Activated CD8-positive, alpha-beta T cell treated with anti-CD3 and anti-CD28 coated beads, Interleukin-2, amount 10 ng/mL, durations not matched to agents 7 days and 5 days (primary cell): Measurements from ENCODE around the gene LTBR. TPM values are rescaled to one million over a fixed set of nuclear protein-coding genes. Genes with fewer than 3 reads are reported as not detected.

Experiments
- ATAC-seq: fragments of 150-1000 bp; cut with Tn5 transposase; one replicate; pipeline ENCODE4 v1.10.0; 2021; ENCODE audit warnings: moderate library complexity
- CTCF ChIA-PET: fragments of 350-600 bp; sonication (Branson Sonifier 250); formaldehyde crosslinking; loops from one replicate; lab custom pipeline; 2021; ENCODE audit warnings: antibody characterized with exemption; lab: Charles Lee
- POLR2A ChIA-PET: fragments of 350-600 bp; sonication (Branson Sonifier 250); formaldehyde crosslinking; loops from one replicate; lab custom pipeline; 2021; ENCODE audit warnings: antibody characterized with exemption; lab: Charles Lee
- DNase-seq: peaks from one replicate; pipeline ENCODE4 v3.0.0-alpha.2; 2020
- H3K27ac Mint-ChIP-seq: one replicate; pipeline ENCODE4 v1.8.0; 2021; ENCODE audit warnings: mild to moderate bottlenecking, mixed read lengths
- H3K27me3 Mint-ChIP-seq: one replicate; pipeline ENCODE4 v1.8.0; 2021; ENCODE audit warnings: low read depth, mixed read lengths
- H3K36me3 Mint-ChIP-seq: one replicate; pipeline ENCODE4 v1.8.0; 2021; ENCODE audit warnings: low read depth, mixed read lengths
- H3K4me1 Mint-ChIP-seq: one replicate; pipeline ENCODE4 v1.8.0; 2021; ENCODE audit warnings: low read depth, mixed read lengths
- H3K4me3 Mint-ChIP-seq: one replicate; pipeline ENCODE4 v1.8.0; 2021; ENCODE audit warnings: mild to moderate bottlenecking, mixed read lengths
- H3K9me3 Mint-ChIP-seq: one replicate; pipeline ENCODE4 v1.8.0; 2022; ENCODE audit warnings: mixed read lengths; ENCODE audit not compliant: insufficient read depth
- total RNA-seq, 2 experiments: library from RNA; stranded (reverse); gene quantifications; one replicate each; pipeline ENCODE4 v1.2.3, GENCODE V29; 2021

Gene LTBR
- total RNA-seq, 2 experiments from 2014 or later: 0.34 TPM; not detected in 1

DNA sequence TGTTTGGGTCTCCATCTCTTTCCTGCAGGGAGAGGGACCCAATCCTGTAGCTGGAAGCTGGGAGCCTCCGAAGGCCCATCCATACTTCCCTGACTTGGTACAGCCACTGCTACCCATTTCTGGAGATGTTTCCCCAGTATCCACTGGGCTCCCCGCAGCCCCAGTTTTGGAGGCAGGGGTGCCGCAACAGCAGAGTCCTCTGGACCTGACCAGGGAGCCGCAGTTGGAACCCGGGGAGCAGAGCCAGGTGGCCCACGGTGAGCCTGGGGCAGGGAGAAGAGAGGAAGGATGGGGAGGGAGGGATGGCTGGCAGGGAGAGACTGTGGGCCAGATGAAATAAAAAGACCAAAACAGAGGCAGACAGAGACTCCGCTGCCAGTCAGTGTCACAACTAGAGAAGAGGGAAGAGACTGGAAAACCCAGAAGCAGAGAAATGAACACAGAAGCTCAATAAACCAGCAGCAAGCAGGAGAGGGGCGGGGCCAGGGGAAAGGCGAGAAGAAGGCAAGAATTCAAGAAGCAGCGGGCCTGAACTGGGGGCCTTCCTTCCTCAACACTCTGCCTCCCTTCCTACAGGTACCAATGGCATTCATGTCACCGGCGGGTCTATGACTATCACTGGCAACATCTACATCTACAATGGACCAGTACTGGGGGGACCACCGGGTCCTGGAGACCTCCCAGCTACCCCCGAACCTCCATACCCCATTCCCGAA is 6.3 kb downstream of the LTBR start:
- Mint-ChIP-seq H3K36me3 (no peaks in the 10 kb centered on the region), H3K27ac (no peak overlapping the region), H3K9me3 (no peaks in the 10 kb centered on the region), H3K4me3 (no peak overlapping the region), H3K27me3 (peaks cover 6% of the 10 kb centered on the region), H3K4me1 (no peaks in the 10 kb centered on the region)
- POLR2A ChIA-PET: no interaction called here
- ATAC-seq (no peak), DNase-seq (no peak)
- CTCF ChIA-PET: interaction anchor here (1.4 kb wide), 1 partner anchor 67 kb away, joined by 3 read pairs; no protein-coding TSS in a partner anchor

DNA sequence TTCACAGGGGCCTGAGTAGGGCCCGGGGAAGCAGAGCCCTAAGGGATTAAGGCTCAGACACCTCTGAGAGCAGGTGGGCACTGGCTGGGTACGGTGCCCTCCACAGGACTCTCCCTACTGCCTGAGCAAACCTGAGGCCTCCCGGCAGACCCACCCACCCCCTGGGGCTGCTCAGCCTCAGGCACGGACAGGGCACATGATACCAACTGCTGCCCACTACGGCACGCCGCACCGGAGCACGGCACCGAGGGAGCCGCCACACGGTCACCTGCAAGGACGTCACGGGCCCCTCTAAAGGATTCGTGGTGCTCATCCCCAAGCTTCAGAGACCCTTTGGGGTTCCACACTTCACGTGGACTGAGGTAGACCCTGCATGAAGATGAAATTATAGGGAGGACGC is 7.1 kb downstream of the LTBR start:
- DNase-seq (no peak), ATAC-seq (no peak)
- CTCF ChIA-PET: no interaction called here
- Mint-ChIP-seq H3K4me3 (no peak overlapping the region), H3K4me1 (no peaks in the 10 kb centered on the region), H3K27me3 (peaks cover 8% of the 10 kb centered on the region), H3K27ac (no peak overlapping the region), H3K36me3 (no peaks in the 10 kb centered on the region), H3K9me3 (no peaks in the 10 kb centered on the region)
- POLR2A ChIA-PET: no interaction called here

GRCh38 chr12:6392504-6392903 is 8.5 kb downstream of the LTBR start:
- CTCF ChIA-PET: interaction anchor here (1.0 to 1.6 kb wide), 3 partner anchors 14 to 70 kb away, joined by 3 to 4 read pairs (median 3); no protein-coding TSS in a partner anchor
- POLR2A ChIA-PET: no interaction called here
- H3K36me3 Mint-ChIP-seq: no peaks in the 10 kb centered on the region
- no peak overlapping the region for H3K27ac Mint-ChIP-seq
- peaks cover 13% of the 10 kb centered on the region for H3K27me3 Mint-ChIP-seq
- H3K9me3 Mint-ChIP-seq: no peaks in the 10 kb centered on the region
- no peaks in the 10 kb centered on the region for H3K4me1 Mint-ChIP-seq
- ATAC-seq (no peak), DNase-seq (no peak)
- no peak overlapping the region for H3K4me3 Mint-ChIP-seq

DNA sequence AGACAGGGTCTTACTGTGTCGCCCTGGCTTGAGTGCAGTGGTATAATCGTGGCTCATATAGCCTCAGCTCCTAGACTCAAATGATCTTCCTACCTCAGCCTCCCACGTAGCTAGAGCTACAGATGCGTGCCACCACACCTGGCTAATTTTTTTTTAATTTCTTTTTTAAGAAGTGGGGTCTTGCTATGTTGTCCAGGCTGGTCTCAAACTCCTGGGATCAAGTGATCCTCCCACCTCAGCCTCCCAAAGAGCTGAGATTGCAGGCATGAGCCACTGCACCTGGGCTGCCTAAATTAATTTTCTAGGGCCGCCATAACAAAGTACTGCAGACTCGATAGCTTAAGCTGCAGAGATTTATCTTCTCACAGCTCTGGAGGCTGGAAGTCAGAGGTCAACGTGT is 9.1 kb downstream of the LTBR start:
- peaks cover 9% of the 10 kb centered on the region for H3K27me3 Mint-ChIP-seq
- POLR2A ChIA-PET: no interaction called here
- CTCF ChIA-PET: interaction anchor here (1.0 to 1.6 kb wide), 5 partner anchors 11 to 70 kb away, joined by 3 to 4 read pairs (median 3); no protein-coding TSS in a partner anchor
- H3K4me3 Mint-ChIP-seq: no peak overlapping the region
- ATAC-seq: no peak
- no peak for DNase-seq
- H3K4me1 Mint-ChIP-seq: no peaks in the 10 kb centered on the region
- H3K27ac Mint-ChIP-seq: no peak overlapping the region
- no peaks in the 10 kb centered on the region for H3K36me3 Mint-ChIP-seq
- no peaks in the 10 kb centered on the region for H3K9me3 Mint-ChIP-seq

- POLR2A ChIA-PET: no interaction called here
- Mint-ChIP-seq H3K4me1 (no peaks in the 10 kb centered on the region), H3K4me3 (no peak overlapping the region), H3K36me3 (no peaks in the 10 kb centered on the region), H3K27ac (no peak overlapping the region), H3K9me3 (no peaks in the 10 kb centered on the region), H3K27me3 (peaks cover 7% of the 10 kb centered on the region)
- ATAC-seq (no peak), DNase-seq (no peak)
- CTCF ChIA-PET: interaction anchor here (1.3 to 1.4 kb wide), 2 partner anchors 13 to 29 kb away, joined by 3 read pairs; no protein-coding TSS in a partner anchor
Measured at GRCh38 chr12:6394398-6394797, 10.4 kb downstream of the LTBR start.

GRCh38 chr12:6396031-6396430 is 12.1 kb downstream of the LTBR start:
- ChIA-PET CTCF (interaction anchor here (2.0 kb wide), 1 partner anchor 14 kb away, joined by 4 read pairs; no protein-coding TSS in a partner anchor), POLR2A (no interaction called here)

GRCh38 chr12:6399884-6400644 is 16.1 kb downstream of the LTBR start:
- ChIA-PET CTCF (interaction anchor here (1.6 kb wide), 1 partner anchor 77 kb away, joined by 8 read pairs; no protein-coding TSS in a partner anchor), POLR2A (no interaction called here)
- peaks cover 3% of the 10 kb centered on the region for H3K4me1 Mint-ChIP-seq
- no peak overlapping the region for H3K27ac Mint-ChIP-seq
- no peak overlapping the region for H3K4me3 Mint-ChIP-seq
- DNase-seq: no peak
- no peak for ATAC-seq
- no peaks in the 10 kb centered on the region for H3K36me3 Mint-ChIP-seq
- no peaks in the 10 kb centered on the region for H3K9me3 Mint-ChIP-seq
- peaks cover 12% of the 10 kb centered on the region for H3K27me3 Mint-ChIP-seq

More at GRCh38 chr12:6396031-6396430, 12.1 kb downstream of the LTBR start:
- H3K4me3 Mint-ChIP-seq: no peak overlapping the region
- ATAC-seq (no peak), DNase-seq (no peak)
- H3K27me3 Mint-ChIP-seq: peaks cover 11% of the 10 kb centered on the region
- no peaks in the 10 kb centered on the region for H3K4me1 Mint-ChIP-seq
- H3K27ac Mint-ChIP-seq: no peak overlapping the region
- H3K9me3 Mint-ChIP-seq: no peaks in the 10 kb centered on the region
- no peaks in the 10 kb centered on the region for H3K36me3 Mint-ChIP-seq

DNA sequence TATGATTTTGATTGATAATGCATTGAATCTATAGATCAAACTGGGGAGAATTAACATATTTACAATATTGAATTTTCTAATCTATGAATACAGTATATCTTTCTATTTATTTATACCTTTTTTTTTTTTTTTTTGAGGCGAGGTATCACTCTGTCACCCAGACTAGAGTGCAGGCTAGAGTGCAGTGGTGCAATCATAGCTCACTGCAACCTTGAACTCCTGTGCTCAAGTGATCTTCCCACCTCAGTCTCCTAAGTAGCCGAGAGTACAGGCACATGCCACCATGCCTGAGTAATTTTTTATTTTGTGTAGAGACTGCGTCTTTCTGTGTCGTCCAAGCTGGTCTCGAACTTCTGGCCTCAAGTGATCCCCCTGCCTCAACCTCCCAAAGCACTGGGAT is 20.4 kb downstream of the LTBR start:
- ATAC-seq (no peak), DNase-seq (no peak)
- H3K4me1 Mint-ChIP-seq: peaks cover 3% of the 10 kb centered on the region
- ChIA-PET CTCF (interaction anchor here (1.3 kb wide), 1 partner anchor 61 kb away, joined by 3 read pairs; no protein-coding TSS in a partner anchor), POLR2A (interaction anchor here (0.6 kb wide), 1 partner anchor 65 kb away, joined by 3 read pairs; no protein-coding TSS in a partner anchor)
- H3K27me3 Mint-ChIP-seq: peaks cover 14% of the 10 kb centered on the region
- no peak overlapping the region for H3K4me3 Mint-ChIP-seq
- no peaks in the 10 kb centered on the region for H3K9me3 Mint-ChIP-seq
- no peak overlapping the region for H3K27ac Mint-ChIP-seq
- H3K36me3 Mint-ChIP-seq: no peaks in the 10 kb centered on the region

DNA sequence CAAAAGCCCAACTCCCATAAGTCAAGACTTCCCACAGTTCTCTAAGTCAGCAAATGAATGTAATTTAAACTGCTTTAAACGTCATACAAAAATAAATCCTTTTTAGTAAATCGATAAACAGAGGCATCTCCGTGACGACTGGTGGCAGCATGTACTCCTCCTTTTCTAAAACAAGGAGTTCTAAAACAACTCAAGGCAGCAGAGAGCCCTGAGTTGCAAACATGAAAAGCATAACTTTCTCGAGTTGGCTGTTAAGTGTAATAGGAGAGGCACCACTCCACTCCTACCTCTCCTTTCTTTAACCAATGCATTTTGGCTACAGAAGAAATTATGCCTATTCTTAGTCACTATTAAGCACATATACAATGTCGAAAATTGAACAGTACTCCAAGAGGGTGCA is 22.0 kb downstream of the LTBR start:
- Mint-ChIP-seq H3K4me1 (peaks cover 3% of the 10 kb centered on the region), H3K27me3 (peaks cover 14% of the 10 kb centered on the region), H3K27ac (no peak overlapping the region), H3K9me3 (no peaks in the 10 kb centered on the region), H3K36me3 (no peaks in the 10 kb centered on the region), H3K4me3 (no peak overlapping the region)
- no peak for ATAC-seq
- POLR2A ChIA-PET: no interaction called here
- CTCF ChIA-PET: no interaction called here
- DNase-seq: no peak

DNA sequence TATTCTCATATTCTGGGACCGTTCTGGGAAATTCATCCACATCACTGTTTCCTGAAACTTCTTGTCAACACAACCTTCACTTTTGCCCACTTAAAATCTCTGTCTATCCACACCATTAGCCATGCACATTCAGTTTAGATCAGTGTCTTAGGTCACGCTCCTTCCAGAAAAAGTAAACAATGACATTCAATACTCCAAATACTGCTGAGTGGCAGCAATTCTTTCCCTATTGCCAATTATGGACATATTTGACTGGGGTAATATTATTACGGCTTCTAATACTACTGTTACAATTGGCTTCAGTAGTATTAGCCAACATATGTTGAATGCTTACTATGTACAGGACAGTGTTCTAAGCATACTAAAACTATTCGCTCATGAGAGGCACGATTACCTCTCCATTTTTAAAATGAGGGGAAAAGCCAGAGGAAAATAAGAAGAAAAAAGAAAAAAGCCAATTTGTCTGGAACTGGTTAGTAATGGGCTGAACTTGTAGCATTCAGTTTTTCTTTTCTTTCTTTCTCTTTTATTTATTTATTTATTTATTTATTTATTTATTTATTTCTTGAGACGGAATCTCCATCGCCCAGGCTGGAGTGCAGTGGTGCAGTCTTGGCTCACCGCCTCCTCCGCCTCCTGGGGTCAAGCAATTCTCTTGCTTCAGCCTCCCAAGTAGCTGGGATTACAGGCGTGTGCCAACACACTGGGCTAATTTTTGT is 23.4 kb downstream of the LTBR start:
- no peaks in the 10 kb centered on the region for H3K9me3 Mint-ChIP-seq
- ChIA-PET POLR2A (no interaction called here), CTCF (no interaction called here)
- H3K4me1 Mint-ChIP-seq: peaks cover 3% of the 10 kb centered on the region
- H3K27ac Mint-ChIP-seq: no peak overlapping the region
- H3K27me3 Mint-ChIP-seq: peaks cover 15% of the 10 kb centered on the region
- no peaks in the 10 kb centered on the region for H3K36me3 Mint-ChIP-seq
- H3K4me3 Mint-ChIP-seq: no peak overlapping the region
- ATAC-seq (no peak), DNase-seq (no peak)

- no peak for DNase-seq
- Mint-ChIP-seq H3K4me1 (peaks cover 21% of the 10 kb centered on the region), H3K27ac (no peak overlapping the region), H3K36me3 (no peaks in the 10 kb centered on the region), H3K4me3 (no peak overlapping the region), H3K27me3 (peaks cover 2% of the 10 kb centered on the region), H3K9me3 (no peaks in the 10 kb centered on the region)
- no peak for ATAC-seq
- ChIA-PET POLR2A (no interaction called here), CTCF (interaction anchor here (1.0 to 2.6 kb wide), 3 partner anchors 49 to 121 kb away, joined by 3 to 15 read pairs (median 7); no protein-coding TSS in a partner anchor)
Measured at GRCh38 chr12:6416596-6416995, 32.6 kb downstream of the LTBR start.
